Daoy (cell line): ENCODE measurements around the gene SPO11. TPM values are rescaled to one million over a fixed set of nuclear protein-coding genes. Genes with fewer than 3 reads are reported as not detected.
A peak's percentile ranks its signal among the peaks of the same experiment; 100 is the strongest.
"Not testable (repeated sequence)": the region's sequence is repeated elsewhere in the genome, so short reads cannot be mapped to it uniquely, and the experiment has no call there.

Source experiments
- DNase-seq: peaks from one replicate; pipeline ENCODE4 v3.0.0-alpha.2; 2015; ENCODE audit warnings: low read depth
- total RNA-seq: library from RNA; depleted of rRNA; stranded (reverse); fragments of >200 nt; shearing (Covaris generic); gene quantifications from 2 replicates; pipeline ENCODE4 v1.2.3, GENCODE V29; 2014

The SPO11 gene
- total RNA-seq, 1 experiment from 2014 or later = not detected

DNA sequence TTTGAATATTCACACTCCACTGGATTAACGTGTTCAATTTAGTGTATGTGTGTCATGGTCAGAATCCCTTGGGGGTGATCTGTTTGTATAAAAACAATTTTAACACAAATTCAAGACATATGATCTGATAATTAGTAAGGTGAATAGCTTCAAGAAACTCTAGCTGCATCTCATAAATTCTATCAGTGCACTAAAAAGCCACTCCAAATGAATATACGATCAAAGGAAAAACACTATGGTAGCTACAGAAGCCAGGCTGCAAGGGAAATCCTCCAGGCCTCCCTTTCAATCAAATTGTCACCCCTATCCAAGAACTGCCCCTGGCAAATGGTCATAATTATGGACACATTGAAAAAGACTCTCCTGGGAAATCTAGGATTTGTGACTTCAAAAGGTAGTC, 12.1 kb downstream of the SPO11 start:
- no peak for DNase-seq

DNA sequence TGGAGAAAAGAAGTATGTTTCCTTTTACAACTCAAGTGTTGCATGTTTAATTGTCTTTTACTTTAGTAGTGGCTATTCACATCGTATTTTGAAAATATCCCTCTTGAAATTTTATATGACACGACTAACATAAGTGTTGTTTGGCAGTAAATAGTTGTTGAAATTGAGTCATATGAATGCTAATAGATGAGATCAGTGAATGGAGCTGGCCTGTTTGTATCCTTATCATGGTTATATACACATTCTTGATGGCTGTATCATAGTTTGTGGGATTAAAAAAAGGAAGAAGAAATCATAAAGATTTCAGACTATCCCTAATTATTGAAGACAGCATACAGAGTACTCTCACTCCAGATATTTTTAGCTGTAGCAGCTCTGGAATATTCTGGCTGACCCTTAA, 13.2 kb downstream of the SPO11 start:
- no peak for DNase-seq

DNA sequence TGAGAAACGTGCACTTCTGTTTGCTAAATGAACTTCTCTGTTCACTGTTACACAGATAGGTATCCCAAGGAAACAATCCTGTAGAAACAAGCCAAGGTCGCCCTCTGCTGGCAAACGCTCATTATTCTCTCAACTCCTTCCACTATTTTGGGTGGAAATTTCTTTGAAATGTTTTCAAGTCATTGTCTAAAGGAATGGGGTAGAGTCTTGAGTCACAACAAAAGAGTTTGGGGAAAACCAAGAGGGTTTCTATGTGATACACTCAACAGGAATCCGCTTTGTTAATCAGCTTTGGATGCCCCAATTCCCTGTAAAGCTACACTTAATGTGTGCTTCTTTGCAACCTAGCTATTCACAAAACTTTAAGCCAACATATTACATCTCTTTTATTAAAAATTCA, 16.9 kb downstream of the SPO11 start:
- DNase-seq = peak; percentile 64

DNA sequence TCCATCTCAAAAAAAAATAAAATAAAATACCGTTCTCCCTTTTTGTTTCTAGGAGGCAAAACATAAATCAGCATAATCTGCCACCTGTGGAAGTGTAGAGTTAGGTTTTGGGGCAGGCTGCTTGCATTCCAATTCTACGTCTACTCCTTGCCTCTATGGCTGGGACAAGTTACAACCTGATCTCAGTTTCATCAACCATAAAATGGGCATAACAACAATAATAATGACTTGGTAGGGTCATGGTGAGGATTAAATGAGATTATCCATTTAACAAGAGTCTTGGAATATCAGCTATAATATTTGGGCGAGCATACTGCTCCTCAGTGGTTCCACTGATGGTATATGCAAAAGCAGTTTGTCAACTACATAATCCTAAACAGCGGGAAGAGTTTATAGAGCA, 17.8 kb downstream of the SPO11 start:
- DNase-seq = no peak

DNA sequence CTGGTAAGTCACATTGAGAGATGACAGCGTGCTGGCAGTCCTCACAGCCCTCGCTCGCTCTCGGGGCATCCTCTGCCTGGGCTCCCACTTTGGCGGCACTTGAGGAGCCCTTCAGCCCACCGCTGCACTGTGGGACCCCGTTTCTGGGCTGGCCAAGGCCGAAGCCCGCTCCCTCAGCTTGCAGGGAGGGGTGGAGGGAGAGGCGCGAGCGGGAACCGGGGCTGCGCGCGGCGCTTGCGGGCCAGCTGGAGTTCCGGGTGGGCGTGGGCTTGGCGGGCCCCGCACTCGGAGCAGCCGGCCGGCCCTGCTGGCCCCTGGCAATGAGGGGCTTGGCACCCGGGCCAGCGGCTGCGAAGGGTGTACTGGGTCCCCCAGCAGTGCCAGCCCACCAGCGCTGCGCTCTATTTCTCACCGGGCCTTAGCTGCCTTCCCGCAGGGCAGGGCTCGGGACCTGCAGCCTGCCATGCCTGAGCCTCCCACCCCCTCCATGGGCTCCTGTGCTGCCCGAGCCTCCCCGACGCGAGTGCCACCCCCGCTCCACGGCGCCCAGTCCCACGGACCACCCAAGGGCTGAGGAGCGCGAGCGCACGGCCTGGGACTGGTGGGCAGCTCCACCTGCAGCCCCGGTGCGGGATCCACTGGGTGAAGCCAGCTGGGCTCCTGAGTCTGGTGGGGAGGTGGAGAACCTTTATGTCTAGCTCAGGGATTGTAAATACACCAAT, 18.8 kb downstream of the SPO11 start:
- DNase-seq = not testable (repeated sequence)

DNA sequence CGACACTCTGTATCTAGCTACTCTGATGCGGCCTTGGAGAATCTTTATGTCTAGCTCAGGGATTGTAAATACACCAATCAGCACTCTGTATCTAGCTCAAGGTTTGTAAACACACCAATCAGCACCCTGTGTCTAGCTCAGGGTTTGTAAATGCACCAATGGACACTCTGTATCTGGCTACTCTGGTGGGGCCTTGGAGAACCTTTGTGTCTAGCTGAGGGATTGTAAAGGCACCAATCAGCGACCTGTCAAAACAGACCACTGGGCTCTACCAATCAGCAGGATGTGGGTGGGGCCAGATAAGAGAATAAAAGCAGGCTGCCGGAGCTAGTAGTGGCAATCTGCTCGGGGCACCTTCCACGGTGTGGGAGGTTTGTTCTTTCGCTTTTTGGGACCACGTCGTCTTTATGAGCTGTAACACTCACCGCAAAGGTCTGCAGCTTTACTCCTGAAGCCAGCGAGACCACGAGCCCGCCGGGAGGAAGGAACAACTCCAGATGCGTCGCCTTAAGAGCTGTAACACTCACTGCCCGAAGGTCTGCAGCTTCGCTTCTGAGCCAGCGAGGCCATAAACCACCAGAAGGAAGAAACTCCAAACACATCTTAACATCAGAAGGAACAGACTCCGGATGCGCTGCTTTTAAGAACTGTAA, 19.4 kb downstream of the SPO11 start:
- not testable (repeated sequence) for DNase-seq

DNA sequence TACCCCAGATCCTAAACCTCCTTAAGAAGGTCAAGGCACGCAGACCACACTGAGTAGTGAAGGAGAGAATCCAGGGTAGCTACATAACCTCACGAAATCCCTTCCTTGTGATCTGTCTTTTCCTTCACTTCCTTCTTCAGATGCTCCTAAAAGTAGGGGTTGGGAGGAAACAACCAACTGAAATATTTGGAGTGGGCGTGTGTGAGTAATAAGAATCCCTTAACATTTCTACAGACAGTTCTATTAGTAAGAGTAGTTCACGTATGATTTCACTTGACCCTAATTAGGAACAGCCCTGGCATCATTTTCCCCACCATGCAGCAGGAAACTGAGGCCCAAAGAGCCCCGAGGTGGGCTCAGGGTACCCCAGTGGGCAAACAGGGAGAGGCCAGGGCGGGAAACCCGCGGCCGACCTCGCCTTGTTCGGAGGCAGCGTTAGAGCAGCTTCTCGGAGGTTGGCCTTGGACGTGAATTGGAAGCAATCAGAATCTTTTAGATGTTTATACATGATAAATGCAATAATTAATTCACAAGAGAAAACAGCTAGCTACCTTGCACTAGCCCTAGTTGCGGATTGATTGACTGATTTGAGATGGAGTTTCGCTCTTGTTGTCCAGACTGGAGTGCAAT, 20.6 kb downstream of the SPO11 start:
- no peak for DNase-seq

DNA sequence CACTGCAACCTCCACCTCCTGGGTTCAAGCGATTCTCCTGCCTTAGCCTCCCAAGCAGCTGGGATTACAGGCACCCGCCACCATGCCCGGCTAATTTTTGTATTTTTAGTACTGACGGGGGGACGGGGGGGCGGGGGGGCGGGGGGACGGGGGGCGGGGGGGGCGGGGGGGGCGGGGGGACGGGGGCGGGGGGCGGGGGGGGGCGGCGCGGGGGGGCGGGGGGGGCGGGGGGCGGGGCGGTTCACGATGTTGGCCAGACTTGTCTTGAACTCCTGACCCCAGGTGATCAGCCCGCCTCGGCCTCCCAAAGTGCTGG, 21.1 kb downstream of the SPO11 start:
- DNase-seq = not testable (repeated sequence)

DNA sequence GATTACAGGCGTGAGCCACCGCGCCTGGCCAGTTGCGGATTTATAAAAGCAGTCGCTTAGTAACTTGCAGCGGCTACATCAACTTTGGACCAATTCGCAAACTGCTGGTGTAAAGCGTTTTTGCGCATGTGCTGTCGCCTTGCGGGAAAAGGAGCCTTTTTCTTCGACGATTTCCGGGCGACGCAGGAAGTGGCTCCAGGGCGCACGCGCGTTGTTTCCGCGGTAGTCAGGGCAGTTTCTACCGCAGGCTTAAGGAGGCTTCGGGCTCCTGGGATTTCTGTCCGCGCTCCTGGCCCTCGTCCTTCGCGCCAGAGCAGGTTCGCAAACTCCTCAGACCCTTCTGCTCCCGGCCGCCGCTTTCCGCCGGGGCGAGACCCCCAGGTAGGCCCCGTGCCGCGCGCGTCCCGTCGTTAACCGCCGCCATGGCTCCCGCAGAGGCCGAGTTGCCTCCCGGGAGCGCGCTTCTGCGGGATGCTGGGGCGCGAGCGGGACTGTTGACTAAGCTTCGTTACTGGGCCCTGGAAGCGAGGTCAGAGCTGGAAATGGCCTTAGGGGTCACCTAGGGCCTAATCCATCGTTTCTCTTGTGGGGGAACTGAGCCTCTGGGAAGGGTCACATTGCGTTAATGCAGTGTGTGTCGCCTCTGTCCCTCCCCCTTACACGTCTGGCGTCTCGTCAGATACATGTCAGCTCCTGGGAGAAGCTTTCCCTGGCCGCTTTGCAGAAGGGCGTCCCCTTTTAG, 21.6 kb downstream of the SPO11 start, which contains the start of gene RAE1:
Gene RAE1, plus strand, starts transcription at position 214 of the 742 bp plus-strand sequence. CDS start 2,784 bp downstream, outside the sequence.
- DNase-seq = peak; percentile 93

DNA sequence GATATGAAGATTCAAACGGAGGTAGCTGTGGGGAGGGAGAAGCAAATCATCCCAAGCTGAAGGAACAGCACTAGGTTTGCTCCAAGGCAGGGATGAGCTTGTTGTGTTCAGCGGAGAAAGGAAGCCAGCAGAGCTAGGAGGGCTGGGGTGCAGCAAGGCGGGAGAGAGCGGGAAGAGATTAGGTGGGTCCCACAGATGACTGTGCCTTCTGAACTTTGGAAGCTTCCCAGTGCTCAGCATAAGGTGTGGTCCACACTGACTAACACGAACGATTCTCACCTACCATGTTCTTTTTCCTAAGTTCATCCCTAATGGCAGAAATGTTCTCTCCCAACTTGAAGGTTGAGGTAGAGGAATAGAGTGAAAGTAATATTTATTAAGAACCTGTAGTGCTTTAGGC, 22.7 kb downstream of the SPO11 start:
- no peak for DNase-seq

DNA sequence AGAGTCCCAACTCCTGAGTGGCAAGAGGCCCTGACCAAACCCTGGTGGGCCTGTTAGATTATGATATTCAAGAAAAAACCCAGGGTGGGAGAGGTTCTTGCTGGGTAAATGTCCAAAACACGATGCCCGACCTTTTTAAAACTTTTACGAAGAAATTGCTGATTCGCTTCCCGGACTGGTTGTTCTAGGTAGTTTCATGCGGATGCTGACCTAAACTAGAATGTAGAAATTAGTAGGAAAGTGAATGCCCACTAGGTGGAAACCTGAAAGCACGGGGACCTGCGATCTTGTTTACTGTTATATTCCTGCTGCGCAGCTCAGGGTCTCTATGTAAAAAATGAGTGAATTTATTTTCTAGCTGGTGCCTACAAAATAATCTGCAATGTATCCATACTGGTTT, 23.7 kb downstream of the SPO11 start:
- DNase-seq = no peak

DNA sequence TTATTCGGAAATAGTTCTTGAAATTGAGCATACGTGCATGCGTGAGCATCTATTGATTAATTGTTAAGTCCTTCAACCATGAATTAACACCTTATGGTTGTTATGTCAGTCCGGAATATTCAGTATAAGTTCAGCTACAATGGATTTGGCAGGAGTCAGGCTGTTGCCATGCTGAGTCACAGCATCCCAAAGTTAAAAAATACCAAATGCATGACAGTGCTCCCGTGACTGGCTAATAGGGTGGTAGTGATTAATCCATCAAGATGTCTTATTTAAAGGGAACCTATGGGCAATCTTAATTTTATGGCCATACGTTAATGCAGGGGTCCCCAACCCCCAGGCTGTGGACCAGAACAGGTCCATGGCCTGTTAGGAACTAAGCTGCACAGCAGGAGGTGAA, 31.9 kb downstream of the SPO11 start:
- peak; percentile 57 for DNase-seq

DNA sequence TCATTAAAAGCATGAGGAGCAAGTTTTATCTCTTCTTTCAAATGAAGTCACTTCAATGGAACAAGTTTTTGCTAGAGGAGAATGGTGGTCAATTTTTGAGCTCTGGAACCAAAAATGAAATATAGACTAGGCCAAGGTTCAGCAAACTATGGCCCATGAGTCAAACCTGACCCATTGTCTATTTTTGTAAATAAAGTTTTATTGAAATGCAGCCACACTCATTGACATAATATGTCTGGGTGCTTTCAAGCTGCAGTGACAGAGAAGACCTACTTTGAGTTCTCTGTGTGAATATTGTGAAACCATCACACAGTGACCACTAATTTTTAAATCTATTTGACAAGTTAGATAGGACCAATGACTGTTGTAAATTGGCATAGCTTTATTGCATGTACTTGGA, 34.8 kb downstream of the SPO11 start:
- DNase-seq = no peak

DNA sequence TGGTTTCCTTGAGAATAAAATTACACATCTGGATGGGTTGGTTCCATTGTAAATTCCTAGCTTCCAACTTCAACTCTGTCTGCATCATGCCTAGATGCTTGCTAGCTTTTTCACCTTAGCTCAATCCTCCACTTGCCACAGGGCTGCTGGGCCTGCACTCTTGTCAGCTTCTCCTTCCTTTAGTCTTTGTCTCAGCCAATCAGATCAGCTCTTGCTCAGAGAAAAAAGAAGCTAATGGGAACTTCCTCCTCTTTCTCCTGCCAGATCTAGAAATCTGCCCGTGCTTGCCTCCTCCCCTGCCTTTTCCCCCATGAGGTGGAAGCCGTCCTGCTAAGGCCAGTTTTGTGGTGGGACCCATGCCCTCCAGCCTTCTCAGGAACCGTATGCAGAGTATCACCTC, 40.0 kb downstream of the SPO11 start:
- DNase-seq = no peak

DNA sequence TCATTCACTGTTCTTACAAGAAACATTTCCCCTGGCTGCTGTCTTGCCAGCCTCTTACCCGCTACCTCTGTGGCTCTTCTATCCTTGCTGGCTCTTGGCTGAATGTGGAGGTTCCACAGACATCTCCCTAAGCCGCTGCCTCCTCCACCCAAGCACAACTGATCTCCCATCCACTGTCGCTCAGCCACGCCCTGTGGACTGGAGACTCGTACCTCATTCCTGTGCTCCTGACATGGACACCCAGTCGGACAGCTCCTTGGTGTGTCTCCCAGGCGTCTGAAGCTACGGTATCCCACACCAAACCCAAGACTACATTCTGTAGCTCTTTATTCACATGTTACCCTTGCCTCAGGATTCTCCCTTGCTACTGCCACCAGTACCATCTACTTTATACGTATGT, 40.7 kb downstream of the SPO11 start:
- DNase-seq = no peak

DNA sequence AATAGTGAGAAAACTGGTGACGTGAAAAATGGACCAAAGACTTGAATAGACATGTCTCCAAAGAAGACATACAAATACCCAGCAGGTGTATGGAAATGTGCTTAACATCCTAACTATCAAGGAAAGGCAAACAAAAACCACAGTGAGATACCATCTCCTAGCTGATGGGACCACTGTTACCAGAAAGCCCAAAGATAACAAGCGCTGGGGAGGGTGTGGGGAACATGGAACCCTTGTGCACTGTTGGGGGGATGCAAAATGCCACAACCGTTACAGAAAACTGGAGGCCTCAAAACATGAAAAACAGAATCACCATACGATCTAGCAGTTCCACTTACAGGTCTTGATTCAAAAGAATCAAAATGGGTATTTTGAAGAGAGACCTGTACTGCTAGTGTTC, 41.8 kb downstream of the SPO11 start:
- no peak for DNase-seq

DNA sequence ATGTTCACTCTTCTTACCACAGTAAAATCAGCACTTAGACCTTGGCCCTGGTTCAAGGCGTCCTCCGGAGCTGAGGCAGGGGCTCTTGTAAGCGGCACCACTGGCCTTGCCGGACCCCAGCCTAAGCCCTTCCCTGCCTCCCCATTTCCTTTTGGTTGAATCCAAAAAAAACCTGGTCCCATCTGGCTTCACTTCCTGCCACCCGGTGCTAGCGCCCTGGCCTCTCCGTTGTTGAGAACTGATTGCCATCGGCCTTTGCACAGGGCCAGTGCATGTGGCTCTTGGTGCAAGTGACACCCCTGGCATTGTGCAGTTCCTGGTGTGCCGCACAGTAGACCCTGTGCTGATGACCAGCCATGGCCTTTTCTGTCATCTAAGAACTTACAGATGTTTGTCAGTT, 42.6 kb downstream of the SPO11 start:
- DNase-seq = no peak

DNA sequence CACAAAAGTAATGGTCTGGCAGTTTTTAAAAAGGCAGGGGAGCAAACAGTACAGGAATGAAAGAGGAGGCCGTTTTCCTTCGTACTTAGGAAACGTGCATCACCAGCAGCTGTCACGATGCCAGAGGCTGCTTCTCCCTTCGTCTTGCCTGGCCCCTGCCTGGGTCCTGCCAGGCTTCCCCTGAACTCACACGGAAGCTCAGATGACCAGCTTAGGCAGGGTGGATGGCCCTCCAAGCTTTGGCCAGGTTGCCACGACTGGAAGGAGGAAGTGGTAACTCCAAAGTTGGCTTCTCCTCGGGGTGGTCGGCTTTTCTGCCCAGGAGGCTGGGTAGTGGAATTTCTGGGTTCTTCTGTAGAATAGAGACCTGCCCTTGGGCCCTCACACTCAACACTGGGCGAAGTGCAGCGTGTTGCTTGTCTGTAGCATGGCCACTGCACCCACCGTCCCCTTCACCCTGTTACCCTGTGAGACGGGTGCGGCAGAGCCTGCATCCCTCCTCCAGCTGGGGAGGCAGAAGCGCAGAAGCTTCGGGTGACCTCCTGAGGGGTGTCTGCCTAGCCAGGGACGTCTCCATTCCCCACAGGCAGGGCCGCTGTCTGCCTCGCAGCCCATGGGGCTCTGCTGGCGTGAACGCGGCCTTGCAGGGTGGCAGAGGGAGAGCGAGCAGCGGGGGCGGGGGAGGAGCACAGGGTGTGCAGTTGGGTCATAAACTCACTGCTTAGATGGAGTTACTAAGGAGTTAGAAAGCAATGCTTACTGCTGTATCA, 43.2 kb downstream of the SPO11 start:
- DNase-seq = no peak

DNA sequence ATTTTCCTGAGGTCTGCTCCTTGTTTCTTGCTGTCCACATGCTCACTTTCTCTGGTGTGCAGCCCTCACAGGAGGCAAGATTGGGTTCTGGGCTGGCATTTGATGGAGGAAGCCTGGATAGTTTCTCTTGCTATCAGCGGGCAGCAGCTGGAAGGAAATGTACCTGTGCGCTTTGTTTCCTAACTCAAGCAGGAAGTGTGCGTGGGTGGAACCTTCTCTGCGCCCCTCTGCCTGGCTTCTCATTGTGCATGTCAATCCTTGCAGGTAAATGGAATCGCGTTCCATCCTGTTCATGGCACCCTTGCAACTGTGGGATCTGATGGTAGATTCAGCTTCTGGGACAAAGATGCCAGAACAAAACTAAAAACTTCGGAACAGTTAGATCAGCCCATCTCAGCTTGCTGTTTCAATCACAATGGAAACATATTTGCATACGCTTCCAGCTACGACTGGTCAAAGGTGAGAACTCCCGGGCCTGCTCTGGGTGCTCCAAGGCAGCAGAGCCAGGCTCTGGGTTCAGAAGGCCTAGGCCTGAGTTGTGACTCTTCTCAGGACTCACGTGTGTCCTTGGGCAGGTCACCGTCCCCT, 44.8 kb downstream of the SPO11 start:
- DNase-seq = no peak

DNA sequence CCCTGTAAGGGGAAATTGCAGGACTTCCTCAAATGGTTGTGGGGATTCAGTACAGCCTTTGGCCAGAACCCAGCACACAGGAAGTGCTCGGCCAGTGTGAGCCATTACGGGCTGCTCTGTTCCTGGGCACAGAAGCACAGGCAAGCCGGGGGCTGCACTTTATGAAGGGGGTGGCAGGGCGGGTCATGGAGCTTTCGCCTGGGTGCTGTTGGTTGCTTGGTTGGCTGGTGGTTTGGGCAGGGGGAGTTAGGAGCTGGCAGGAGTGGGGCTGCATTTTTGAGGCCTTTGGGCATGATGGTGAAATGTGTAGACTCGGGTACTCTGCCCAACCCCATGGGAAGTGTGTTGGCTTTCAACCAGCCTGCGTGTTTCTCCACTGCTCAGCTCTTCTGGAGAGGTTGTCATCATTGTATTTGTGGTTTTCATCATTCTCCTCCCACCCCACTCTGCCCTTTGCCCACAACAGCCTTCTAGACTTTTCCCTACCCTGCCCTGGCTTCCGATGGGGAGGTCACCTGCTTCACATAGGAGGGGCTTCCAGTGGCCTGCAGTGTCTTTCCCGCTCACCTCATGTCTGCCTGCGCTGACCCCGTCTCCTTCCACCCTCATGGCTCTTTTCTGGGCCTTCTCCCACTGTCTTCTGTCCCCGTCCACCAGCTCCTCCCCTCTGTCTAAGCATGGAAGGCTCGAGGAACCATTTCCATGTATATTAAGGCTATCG, 45.5 kb downstream of the SPO11 start:
- DNase-seq = no peak
